ENCODE measurements around the gene EPHA6.

DNA sequence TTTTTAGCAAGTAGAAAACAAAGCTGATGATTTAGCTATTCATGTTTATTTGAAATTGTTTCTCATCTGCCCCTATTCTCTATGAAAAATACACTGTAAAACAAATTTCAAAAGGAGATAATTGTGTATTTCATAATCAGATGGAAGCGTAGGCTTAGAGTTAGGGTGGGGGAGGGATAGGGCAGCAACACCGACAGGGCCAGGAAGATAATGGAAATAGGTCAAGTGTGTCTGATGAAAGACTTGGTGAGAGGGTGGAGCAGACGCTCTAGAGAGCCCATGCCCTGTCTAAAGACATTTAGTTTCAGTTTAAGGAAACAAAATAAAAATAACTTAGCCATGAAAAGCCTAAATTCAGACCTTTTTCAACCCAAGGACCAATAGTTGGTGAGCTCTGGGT lies 898.5 kb downstream of the EPHA6 start:
- TF ChIP-seq POLR2A (IDR thresholded peaks at IDR 0.05): no peak
- TF ChIP-seq, protein P1, sequence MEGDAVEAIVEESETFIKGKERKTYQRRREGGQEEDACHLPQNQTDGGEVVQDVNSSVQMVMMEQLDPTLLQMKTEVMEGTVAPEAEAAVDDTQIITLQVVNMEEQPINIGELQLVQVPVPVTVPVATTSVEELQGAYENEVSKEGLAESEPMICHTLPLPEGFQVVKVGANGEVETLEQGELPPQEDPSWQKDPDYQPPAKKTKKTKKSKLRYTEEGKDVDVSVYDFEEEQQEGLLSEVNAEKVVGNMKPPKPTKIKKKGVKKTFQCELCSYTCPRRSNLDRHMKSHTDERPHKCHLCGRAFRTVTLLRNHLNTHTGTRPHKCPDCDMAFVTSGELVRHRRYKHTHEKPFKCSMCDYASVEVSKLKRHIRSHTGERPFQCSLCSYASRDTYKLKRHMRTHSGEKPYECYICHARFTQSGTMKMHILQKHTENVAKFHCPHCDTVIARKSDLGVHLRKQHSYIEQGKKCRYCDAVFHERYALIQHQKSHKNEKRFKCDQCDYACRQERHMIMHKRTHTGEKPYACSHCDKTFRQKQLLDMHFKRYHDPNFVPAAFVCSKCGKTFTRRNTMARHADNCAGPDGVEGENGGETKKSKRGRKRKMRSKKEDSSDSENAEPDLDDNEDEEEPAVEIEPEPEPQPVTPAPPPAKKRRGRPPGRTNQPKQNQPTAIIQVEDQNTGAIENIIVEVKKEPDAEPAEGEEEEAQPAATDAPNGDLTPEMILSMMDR (IDR thresholded peaks at IDR 0.05): no peak
